Heart left ventricle (tissue), 16 donors: ENCODE results near the gene COQ5. TPM values are rescaled to one million over a fixed set of nuclear protein-coding genes. Genes with fewer than 3 reads are reported as not detected.

ENCODE experiments used
- ATAC-seq, 4 donors: fragments of 200-7000 bp; cut with Tn5 transposase; one replicate each; pipeline ENCODE4 v1.9.1; 2020 to 2022; ENCODE audit warnings: moderate library complexity in 4 of 4, mild to moderate bottlenecking in 3 of 4, moderate number of reproducible peaks in 1 of 4
- DNase-seq, 5 donors: peaks; one replicate each; pipeline ENCODE4 v3.0.0-alpha.2; 2020
- H3K27ac ChIP-seq, 12 donors: fragments of 200-600 bp; sonication (generic) in 4 of 12; one replicate each; pipeline versions ENCODE4 v1.5.0 to v1.8.0; 2016 to 2022; ENCODE audit warnings: mild to moderate bottlenecking in 2 of 12
- H3K27me3 ChIP-seq, 9 donors: fragments of 200-600 bp; sonication (generic) in 2 of 9; one replicate each; pipeline versions ENCODE4 v1.5.1 to v1.8.0; 2016 to 2022; ENCODE audit warnings: mild to moderate bottlenecking in 3 of 9
- H3K36me3 ChIP-seq, 9 donors: fragments of 200-600 bp; sonication (generic) in 2 of 9; one replicate each; pipeline versions ENCODE4 v1.5.0 to v1.8.0; 2018 to 2022; ENCODE audit warnings: mild to moderate bottlenecking in 2 of 9
- H3K4me1 ChIP-seq, 12 donors: fragments of 200-600 bp; sonication (generic) in 4 of 12; one replicate each; pipeline versions ENCODE4 v1.5.0 to v1.8.0; 2016 to 2022; ENCODE audit warnings: mild to moderate bottlenecking in 3 of 12
- H3K4me3 ChIP-seq, 12 donors: fragments of 200-600 bp; sonication (generic) in 4 of 12; one replicate each; pipeline versions ENCODE4 v1.5.0 to v1.8.0; 2017 to 2022; ENCODE audit warnings: mild to moderate bottlenecking in 9 of 12, moderate library complexity in 4 of 12
- H3K9me3 ChIP-seq, 12 donors: fragments of 200-600 bp; sonication (generic) in 4 of 12; one replicate each; pipeline versions ENCODE4 v1.5.0 to v1.8.0; 2016 to 2022; ENCODE audit warnings: mild to moderate bottlenecking in 1 of 12
- CTCF ChIP-seq, 12 donors: fragments of 200-600 bp; sonication (generic) in 4 of 12; IDR thresholded peaks; one replicate each; pipeline versions ENCODE4 v1.5.0 to v1.8.0; 2018 to 2022; ENCODE audit warnings: antibody characterized with exemption in 12 of 12, mild to moderate bottlenecking in 5 of 12
- POLR2A ChIP-seq, 2 donors: fragments of 450-650 bp; IDR thresholded peaks; one replicate each; pipeline ENCODE4 v1.6.1; 2017; ENCODE audit warnings: antibody characterized with exemption in 2 of 2, mild to moderate bottlenecking in 2 of 2, moderate library complexity in 2 of 2
- WGBS, 4 donors: extraction: QIAGEN DNeasy Blood & Tissue Kit in 2 of 4; methylation state at CpG; one replicate each; pipeline versions ENCODE4 v1.1.5 to v1.1.7; 2013 to 2018; 5-methylcytosine and 5-hydroxymethylcytosine counted together
- intact Hi-C, 10 donors: fragments of 100-400 bp; cut with DNase I; formaldehyde crosslinking; loops; one replicate each; pipeline versions ENCODE4 v1.11.1 to v1.14.2; 2022
- polyA plus RNA-seq, 2 donors: library from polyadenylated mRNA; stranded (reverse); fragments of 200-250 nt; gene quantifications; one replicate each; pipeline ENCODE4 v1.2.3, GENCODE V29; 2013
- total RNA-seq, 9 donors: library from RNA; depleted of rRNA in 2 of 9; stranded (reverse); fragments of >200 nt in 2 of 9; fragmentation: NEBNext Ultra II Directional in 3 of 9; extraction: Animal tissue kit (Norgen Biotek cat#: 25700) in 3 of 9; gene quantifications; one replicate each; pipeline versions ENCODE4 v1.1.0 to v1.2.4, GENCODE V29; 2016 to 2023
- donor health status: ischemic (EF 13 %, LVEDD 7.1; RV severe dilation, severe dysfunction).
- donor health status: healthy with polysubstance abuse.
- donor health status: DM: no; HTN: yes; CAD: no.
- donor health status: DM: no; HTN: no; CAD: no.
- donor health status: ischemic (EF 25% LVEDD 6.9; RV normal size, moderate dysfunction).
- donor health status: ischemic (EF 25% LVEDD 5.7; RV mildly dilated, moderate dysfunction).
- donor health status: healthy.
- donor health status: DM: yes; HTN: yes; CAD: no.
- donor health status: ischemic (EF 35%, LVEDD 5.7; RV mildly dilated, moderate dysfunction).
- donor health status: nonischemic (EF 11% LVEDD 7.7; RV severe dilation, severe dysfunction).
- donor health status: DM: yes; HTN: yes; CAD: no.
- donor health status: PGD.
- donor health status: ischemic (EF 29% LVEDD 5.4; RV normal size, mild dysfunction).
- donor health status: nonischemic (EF 23%, LVEDD 6.1; RV moderate dilation, normal function).

Gene COQ5
- total and polyA plus RNA-seq, 11 donors = 27.9 to 48.9 (median 36.7) TPM

GRCh38 chr12:120466560-120467315 is 62.2 kb downstream of the COQ5 start:
- intact Hi-C loops = loop anchor here in 1 of 10 donors (10.0 kb wide), 1 partner anchor 98 kb away; no protein-coding TSS in a partner anchor
- Histone ChIP-seq H3K27ac (peak overlapping the region in 1 of 12 donors; percentile 34), H3K27me3 (no peaks in the 10 kb centered on the region), H3K4me3 (no peak overlapping the region), H3K36me3 (peaks cover 0 to 60% (median 54%) of the 10 kb centered on the region in 9 donors), H3K4me1 (peaks cover 0 to 45% (median 31%) of the 10 kb centered on the region in 12 donors), H3K9me3 (no peaks in the 10 kb centered on the region)
- TF ChIP-seq CTCF (IDR thresholded peaks at IDR 0.05) (peak in 11 of 12 donors; percentile 24 to 57 (median 41)), POLR2A (IDR thresholded peaks at IDR 0.05) (no peak)
- DNase-seq (peak in 3 of 5 donors; percentile 28 to 45 (median 30)), ATAC-seq (no peak)
- 60 to 62% (median 61%) methylated on average over 8 of the region's 8 CpGs for WGBS, 4 donors

- H3K4me1 ChIP-seq = peaks cover 0 to 45% (median 29%) of the 10 kb centered on the region in 12 donors
Measured at GRCh38 chr12:120465756-120466155, 63.2 kb downstream of the COQ5 start.

GRCh38 chr12:120463712-120464111 is 65.2 kb downstream of the COQ5 start:
- intact Hi-C loops = loop anchor here in 1 of 10 donors (10.0 kb wide), 1 partner anchor 101 kb away; no protein-coding TSS in a partner anchor
- TF ChIP-seq POLR2A (IDR thresholded peaks at IDR 0.05) = no peak
- no peak for TF ChIP-seq CTCF (IDR thresholded peaks at IDR 0.05)
- no peak overlapping the region for H3K27ac ChIP-seq
- H3K4me1 ChIP-seq = peaks cover 0 to 35% (median 22%) of the 10 kb centered on the region in 12 donors
- H3K36me3 ChIP-seq = peaks cover 0 to 90% (median 85%) of the 10 kb centered on the region in 9 donors
- ATAC-seq (no peak), DNase-seq (no peak)
- H3K4me3 ChIP-seq = no peak overlapping the region
- H3K27me3 ChIP-seq = no peaks in the 10 kb centered on the region
- no peaks in the 10 kb centered on the region for H3K9me3 ChIP-seq
- 84 to 90% (median 85%) methylated on average over 5 of the region's 5 CpGs for WGBS, 4 donors

More at GRCh38 chr12:120465756-120466155, 63.2 kb downstream of the COQ5 start:
- no peaks in the 10 kb centered on the region for H3K9me3 ChIP-seq
- no peak for ATAC-seq
- H3K36me3 ChIP-seq = peaks cover 0 to 70% (median 64%) of the 10 kb centered on the region in 9 donors
- no peak overlapping the region for H3K27ac ChIP-seq
- no peak overlapping the region for H3K4me3 ChIP-seq
- no peak for TF ChIP-seq POLR2A (IDR thresholded peaks at IDR 0.05)
- no peak for TF ChIP-seq CTCF (IDR thresholded peaks at IDR 0.05)
- DNase-seq = no peak
- intact Hi-C loops = loop anchor here in 1 of 10 donors (10.0 kb wide), 1 partner anchor 99 kb away; no protein-coding TSS in a partner anchor
- WGBS, 4 donors = 40 to 52% (median 48%) methylated on average over 5 of the region's 5 CpGs
- H3K27me3 ChIP-seq = no peaks in the 10 kb centered on the region

- ATAC-seq (no peak), DNase-seq (no peak)
- H3K27me3 ChIP-seq = no peaks in the 10 kb centered on the region
- H3K4me1 ChIP-seq = peaks cover 0 to 21% (median 13%) of the 10 kb centered on the region in 12 donors
- TF ChIP-seq CTCF (IDR thresholded peaks at IDR 0.05) (no peak), POLR2A (IDR thresholded peaks at IDR 0.05) (no peak)
- intact Hi-C loops = loop anchor here in 1 of 10 donors (10.0 kb wide), 1 partner anchor 103 kb away; no protein-coding TSS in a partner anchor
- H3K9me3 ChIP-seq = no peaks in the 10 kb centered on the region
- H3K36me3 ChIP-seq = peaks cover 0 to 100% (median 95%) of the 10 kb centered on the region in 9 donors
- 78 to 88% (median 84%) methylated on average over 3 of the region's 3 CpGs for WGBS, 4 donors
- no peak overlapping the region for H3K27ac ChIP-seq
- H3K4me3 ChIP-seq = no peak overlapping the region
Measured at GRCh38 chr12:120462099-120462640, 66.8 kb downstream of the COQ5 start.
